Measurements from ENCODE around the gene OGDH. TPM values are rescaled to one million over a fixed set of nuclear protein-coding genes. Genes with fewer than 3 reads are reported as not detected.

The OGDH gene
- total RNA-seq, 2 experiments from 2014 or later: 82.1 to 86.4 TPM

DNA sequence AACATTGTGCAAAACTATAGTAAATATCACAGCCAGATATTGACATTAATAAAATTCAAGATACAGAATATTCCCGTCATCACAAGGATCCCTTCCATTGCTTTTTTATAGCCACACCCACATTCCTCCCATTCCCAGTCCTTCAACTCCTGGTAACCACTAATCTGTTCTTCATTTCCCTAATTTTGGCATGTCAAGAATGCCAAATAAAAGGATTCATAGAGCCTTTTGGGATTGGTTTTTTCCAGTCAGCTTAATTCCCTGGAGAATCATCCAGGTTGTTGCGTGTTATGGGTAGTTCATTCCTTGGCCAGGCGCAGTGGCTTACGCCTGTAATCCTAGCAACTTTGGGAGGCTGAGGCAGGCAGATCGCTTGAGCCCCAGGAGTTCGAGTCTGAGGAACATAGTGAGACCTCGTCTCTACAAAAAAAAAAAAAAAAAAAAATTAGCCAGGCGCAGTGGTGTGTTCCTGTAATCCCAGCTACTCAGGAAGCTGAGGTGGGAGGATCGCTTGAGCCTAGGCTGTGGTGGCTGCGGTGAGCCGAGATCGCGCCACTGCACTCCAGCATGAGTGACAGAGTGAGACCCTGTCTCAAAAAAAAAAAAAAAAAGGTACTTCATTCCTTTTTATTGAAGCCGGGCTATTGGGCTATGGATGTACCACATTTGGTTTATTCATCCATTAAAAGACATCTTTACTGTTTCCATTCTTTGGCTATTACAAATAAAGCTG, 2.7 kb downstream of the OGDH start:
- ChIA-PET CTCF (interaction anchor here (0.6 to 1.1 kb wide), 3 partner anchors 21 to 522 kb away, joined by 3 to 5 read pairs (median 5); no protein-coding TSS in a partner anchor), POLR2A (no interaction called here)

- ChIA-PET CTCF (interaction anchor here (0.7 kb wide), 1 partner anchor 22 kb away, joined by 5 read pairs; no protein-coding TSS in a partner anchor), POLR2A (no interaction called here)
Measured at GRCh38 chr7:44609829-44610228, 3.4 kb downstream of the OGDH start.

- ChIA-PET CTCF (no interaction called here), POLR2A (no interaction called here)
Measured at GRCh38 chr7:44615149-44615611, 8.8 kb downstream of the OGDH start.

GRCh38 chr7:44615793-44616192, 9.4 kb downstream of the OGDH start:
- POLR2A ChIA-PET: no interaction called here

DNA sequence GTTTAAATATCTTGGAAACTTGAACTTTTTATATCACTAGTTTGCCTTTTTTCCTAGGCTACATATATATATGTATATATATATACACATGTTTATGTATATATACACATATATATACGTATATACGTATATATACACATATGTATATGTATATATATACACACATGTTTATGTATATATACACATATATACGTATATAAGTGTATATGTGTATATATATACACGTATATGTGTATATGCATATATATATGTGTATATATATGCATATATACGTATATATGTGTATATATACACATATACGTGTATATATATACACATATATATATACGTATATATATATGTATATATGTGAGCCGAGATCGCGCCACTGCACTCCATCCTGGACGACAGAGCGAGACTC, 10.1 kb downstream of the OGDH start:
- CTCF ChIA-PET: interaction anchor here (1.3 to 2.1 kb wide), 4 partner anchors 17 to 178 kb away, joined by 3 to 9 read pairs (median 4); no protein-coding TSS in a partner anchor
- POLR2A ChIA-PET: interaction anchor here (1.0 to 1.4 kb wide), 3 partner anchors 10 to 22 kb away, joined by 4 to 5 read pairs (median 4); partner anchors contain the start of gene OGDH

More at GRCh38 chr7:44615793-44616192, 9.4 kb downstream of the OGDH start:
- CTCF ChIA-PET: interaction anchor here (1.6 to 2.1 kb wide), 2 partner anchors 23 to 26 kb away, joined by 4 to 9 read pairs; no protein-coding TSS in a partner anchor

DNA sequence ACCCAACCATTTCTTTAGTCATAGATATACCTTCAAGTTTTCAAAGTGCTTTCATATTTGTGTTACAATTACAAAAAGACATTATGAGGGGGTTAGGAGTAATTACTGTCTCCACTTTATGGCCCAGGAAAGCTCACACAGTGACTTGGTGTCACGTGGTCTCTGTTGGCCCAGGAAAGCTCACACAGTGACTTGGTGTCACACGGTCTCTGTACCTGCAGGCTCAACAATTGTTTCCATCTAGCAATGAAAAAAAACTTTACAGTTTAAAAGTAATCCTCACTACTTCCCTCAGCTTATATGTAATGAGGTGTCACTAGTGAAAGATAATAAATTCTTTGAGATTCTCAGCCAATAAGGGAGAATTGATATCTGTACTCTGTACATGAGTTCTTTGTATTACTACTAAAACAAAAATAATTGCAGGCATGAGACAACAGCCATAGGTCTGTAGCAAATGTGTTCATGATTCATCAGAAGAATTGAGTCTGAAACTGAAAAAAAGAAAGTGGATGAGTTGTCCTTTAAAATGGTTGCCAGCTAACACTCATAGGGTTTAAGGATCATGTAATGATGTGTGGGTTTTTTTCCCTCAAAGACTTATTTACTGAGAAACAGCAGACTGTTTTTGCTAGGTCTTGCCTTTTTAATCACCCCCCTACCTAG, 10.9 kb downstream of the OGDH start:
- CTCF ChIA-PET: interaction anchor here (0.6 to 2.1 kb wide), 6 partner anchors 14 to 177 kb away, joined by 3 to 9 read pairs (median 4); no protein-coding TSS in a partner anchor

GRCh38 chr7:44618045-44618444, 11.6 kb downstream of the OGDH start:
- CTCF ChIA-PET: no interaction called here
- POLR2A ChIA-PET: interaction anchor here (1.2 to 1.4 kb wide), 2 partner anchors 20 to 22 kb away, joined by 3 to 5 read pairs; no protein-coding TSS in a partner anchor

More for the DNA sequence above, 10.9 kb downstream of the OGDH start:
- POLR2A ChIA-PET: interaction anchor here (1.0 to 1.4 kb wide), 4 partner anchors 11 to 23 kb away, joined by 3 to 5 read pairs (median 4); partner anchors contain the start of gene OGDH

DNA sequence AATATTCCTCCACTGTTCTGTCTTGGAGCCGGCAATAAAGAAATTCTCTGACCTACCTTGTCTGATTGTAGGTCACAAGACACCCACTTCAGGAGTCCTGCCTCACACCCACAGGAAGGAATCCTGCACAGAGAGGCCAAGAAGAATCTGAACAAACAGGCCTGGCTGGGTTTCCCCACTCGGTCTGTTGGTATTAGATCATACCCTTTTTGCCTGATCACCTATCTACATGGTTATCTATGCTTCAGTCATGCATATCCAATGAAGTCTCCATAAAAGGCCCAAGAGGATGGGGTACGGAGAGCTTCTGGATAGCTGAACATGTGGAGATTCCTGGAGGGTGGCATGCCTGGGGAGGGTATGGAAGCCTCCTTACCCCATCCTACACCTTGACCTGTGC, 12.3 kb downstream of the OGDH start:
- POLR2A ChIA-PET: no interaction called here
- CTCF ChIA-PET: no interaction called here

DNA sequence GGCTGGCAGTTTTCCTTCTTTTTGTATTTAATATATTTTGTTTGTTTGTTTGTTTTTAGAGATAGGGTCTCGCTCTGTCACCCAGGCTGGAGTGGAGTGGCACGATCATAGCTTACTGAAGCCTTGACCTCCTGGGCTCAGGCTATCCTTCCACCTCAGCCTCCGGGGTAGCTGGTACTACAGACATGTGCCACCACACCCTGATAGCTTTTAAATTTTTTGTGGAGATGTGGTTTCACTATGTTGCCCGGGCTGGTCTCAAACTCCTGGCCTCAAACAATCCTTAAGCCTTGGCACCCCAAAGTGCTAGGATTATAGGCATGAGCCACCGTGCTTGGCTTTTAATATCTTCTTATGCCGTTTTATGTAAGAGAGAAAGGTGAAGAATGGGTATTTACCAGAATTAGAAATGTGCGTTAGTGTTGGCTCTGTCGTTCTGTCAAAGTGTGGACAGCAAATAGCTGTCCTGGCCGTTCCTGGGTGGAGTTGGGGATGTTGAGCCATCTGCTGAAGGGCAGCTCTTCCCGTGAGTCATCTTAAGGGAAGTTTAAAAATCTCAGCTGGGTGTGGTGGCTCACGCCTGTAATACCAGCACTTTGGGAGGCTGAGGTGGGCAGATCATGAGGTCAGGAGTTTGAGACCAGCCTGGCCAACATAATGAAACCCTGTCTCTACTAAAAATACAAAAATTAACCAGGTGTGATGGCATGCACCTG, 14.8 kb downstream of the OGDH start:
- ChIA-PET POLR2A (interaction anchor here (0.6 to 1.6 kb wide), 2 partner anchors 14 to 53 kb away, joined by 3 to 6 read pairs; no protein-coding TSS in a partner anchor), CTCF (no interaction called here)

- ChIA-PET POLR2A (no interaction called here), CTCF (no interaction called here)
Measured at GRCh38 chr7:44621750-44622103, 15.3 kb downstream of the OGDH start.

DNA sequence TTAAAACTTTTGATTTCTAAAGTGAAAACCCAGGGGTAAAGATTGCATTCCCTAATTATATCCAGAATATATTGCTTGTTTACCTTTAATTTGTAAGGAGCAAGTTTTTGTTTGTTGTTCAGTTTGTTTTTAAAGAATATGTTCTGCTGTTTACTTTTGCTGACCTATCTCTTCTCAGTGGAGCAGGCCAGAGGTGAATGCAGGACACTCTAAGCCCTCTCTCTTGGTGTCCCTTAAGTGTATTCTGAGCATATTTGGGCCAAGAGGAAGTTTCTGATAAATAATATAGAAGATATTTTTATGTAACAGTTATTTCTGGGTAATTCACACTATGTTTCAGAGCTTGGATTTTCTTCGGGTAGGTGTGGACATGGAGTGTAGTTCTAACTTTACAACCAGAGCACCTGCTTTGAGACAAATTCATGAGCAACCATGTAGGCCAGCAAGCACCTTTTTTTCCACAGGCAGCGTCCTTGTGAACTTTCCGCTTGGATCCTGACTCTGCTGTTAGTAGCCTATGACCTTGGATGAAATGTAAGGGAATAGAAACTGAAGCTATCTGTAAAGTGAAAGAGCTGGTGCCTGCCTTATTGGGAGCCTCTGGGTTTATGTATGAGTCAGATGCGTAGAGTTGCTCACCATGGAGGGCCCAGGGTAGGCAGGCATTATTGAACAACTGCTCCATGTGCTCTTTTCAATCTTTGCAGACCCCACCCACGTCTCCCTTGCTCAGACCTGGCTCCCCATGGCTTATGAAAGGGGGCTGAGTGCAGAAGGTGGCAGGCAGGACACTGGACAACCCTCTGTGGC, 16.1 kb downstream of the OGDH start:
- ChIA-PET POLR2A (interaction anchor here (0.6 to 1.2 kb wide), 5 partner anchors 11 to 226 kb away, joined by 3 to 4 read pairs (median 3); no protein-coding TSS in a partner anchor), CTCF (interaction anchor here (2.3 kb wide), 1 partner anchor 16 kb away, joined by 10 read pairs; no protein-coding TSS in a partner anchor)

GRCh38 chr7:44624318-44624717, 17.9 kb downstream of the OGDH start:
- POLR2A ChIA-PET: interaction anchor here (0.7 to 1.5 kb wide), 3 partner anchors 9 to 173 kb away, joined by 5 to 9 read pairs (median 7); partner anchors contain the start of gene OGDH
- CTCF ChIA-PET: interaction anchor here (0.7 to 2.3 kb wide), 3 partner anchors 9 to 46 kb away, joined by 4 to 10 read pairs (median 5); no protein-coding TSS in a partner anchor

DNA sequence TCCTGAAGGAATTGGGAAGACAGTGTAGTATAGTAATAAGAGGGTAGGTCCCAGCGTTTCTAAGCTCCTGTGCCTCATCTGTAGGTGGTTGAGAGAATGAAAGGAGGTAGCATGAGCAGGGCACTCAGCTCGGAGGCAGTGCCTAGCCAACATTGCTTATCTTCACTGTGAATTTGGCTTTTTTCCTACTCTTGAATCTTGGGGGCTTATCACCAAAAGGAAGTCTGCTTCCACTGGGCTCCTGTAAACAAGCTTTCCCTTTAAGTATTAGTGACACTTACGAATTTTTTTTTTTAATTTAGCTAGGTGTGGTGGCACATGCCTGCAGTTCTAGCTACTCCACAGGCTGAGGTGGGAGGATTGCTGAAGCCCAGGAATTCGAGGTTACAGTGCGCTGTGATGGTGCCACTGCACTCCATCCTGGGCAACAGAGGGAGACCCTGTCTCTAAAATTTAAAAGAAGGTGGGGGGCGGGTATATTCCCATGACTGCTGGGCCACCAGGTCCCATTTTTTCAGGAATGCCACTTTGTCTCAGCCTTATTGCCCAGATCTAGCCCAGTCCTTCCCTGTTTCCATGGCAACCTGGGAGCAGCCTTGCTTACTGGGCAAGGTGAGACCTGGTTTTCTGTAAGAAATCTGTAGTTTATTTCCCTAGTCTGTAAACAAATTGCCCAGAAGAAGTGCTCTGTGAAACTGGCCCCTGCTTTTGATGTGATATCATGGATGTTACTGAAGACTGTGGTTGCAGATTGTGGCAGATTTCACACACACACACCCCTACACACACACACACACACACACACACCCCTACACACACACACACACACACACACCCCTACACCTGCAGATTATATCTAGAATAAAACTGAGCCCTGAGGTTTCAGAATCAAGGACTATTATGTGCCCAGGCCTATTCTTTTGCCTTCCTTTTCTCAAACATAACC, 19.4 kb downstream of the OGDH start:
- CTCF ChIA-PET: interaction anchor here (0.6 to 1.1 kb wide), 2 partner anchors 10 to 362 kb away, joined by 3 to 5 read pairs; no protein-coding TSS in a partner anchor

GRCh38 chr7:44626620-44627019, 20.2 kb downstream of the OGDH start:
- ChIA-PET CTCF (no interaction called here), POLR2A (no interaction called here)

More for the DNA sequence above, 19.4 kb downstream of the OGDH start:
- POLR2A ChIA-PET: interaction anchor here (0.7 kb wide), 1 partner anchor 322 kb away, joined by 3 read pairs; no protein-coding TSS in a partner anchor

- ChIA-PET CTCF (interaction anchor here (1.0 to 1.3 kb wide), 2 partner anchors 41 to 120 kb away, joined by 3 read pairs; no protein-coding TSS in a partner anchor), POLR2A (no interaction called here)
Measured at GRCh38 chr7:44629829-44630522, 23.5 kb downstream of the OGDH start.

DNA sequence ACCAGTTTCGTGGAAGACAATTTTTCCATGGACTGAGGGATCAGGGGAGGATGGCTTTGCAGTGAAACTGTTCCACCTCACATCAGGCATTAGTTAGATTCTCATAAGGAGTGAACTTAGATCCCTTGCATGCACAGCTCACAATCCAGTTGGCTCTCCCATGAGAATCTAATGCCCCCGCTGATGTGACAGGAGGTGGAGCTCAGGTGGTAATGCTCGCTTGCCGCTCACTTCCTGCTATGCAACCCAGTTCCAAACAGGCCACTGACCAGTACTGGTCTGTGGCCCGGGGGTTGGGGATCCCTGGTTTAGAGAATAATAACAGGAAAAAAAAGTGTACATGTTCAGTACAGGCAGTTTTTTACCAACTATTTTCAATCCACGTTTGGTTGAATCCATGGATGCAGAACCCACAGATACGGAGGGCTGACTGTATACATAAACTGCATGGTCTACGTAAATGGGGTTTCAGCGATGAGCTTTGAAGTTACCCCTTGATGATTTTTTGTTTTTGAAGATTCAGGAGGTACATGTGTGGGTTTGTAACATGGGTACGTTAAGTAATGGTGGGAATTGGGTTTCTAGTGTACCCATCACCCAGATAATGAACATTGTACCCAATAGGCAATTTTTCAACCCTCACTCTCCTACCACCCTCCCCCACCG, 24.5 kb downstream of the OGDH start:
- ChIA-PET CTCF (interaction anchor here (1.0 to 1.3 kb wide), 2 partner anchors 14 to 42 kb away, joined by 3 to 4 read pairs; no protein-coding TSS in a partner anchor), POLR2A (interaction anchor here (1.0 to 1.2 kb wide), 2 partner anchors 14 to 24 kb away, joined by 4 read pairs; no protein-coding TSS in a partner anchor)
